ENCODE measurements around the gene MEMO1. TPM values are rescaled to one million over a fixed set of nuclear protein-coding genes. Genes with fewer than 3 reads are reported as not detected.
"Not testable (repeated sequence)": the region's sequence is repeated elsewhere in the genome, so short reads cannot be mapped to it uniquely, and the experiment has no call there.

MEMO1 gene
- total and polyA plus RNA-seq, 8 donors, result 3.5 to 33.8 (median 25.6) TPM

DNA sequence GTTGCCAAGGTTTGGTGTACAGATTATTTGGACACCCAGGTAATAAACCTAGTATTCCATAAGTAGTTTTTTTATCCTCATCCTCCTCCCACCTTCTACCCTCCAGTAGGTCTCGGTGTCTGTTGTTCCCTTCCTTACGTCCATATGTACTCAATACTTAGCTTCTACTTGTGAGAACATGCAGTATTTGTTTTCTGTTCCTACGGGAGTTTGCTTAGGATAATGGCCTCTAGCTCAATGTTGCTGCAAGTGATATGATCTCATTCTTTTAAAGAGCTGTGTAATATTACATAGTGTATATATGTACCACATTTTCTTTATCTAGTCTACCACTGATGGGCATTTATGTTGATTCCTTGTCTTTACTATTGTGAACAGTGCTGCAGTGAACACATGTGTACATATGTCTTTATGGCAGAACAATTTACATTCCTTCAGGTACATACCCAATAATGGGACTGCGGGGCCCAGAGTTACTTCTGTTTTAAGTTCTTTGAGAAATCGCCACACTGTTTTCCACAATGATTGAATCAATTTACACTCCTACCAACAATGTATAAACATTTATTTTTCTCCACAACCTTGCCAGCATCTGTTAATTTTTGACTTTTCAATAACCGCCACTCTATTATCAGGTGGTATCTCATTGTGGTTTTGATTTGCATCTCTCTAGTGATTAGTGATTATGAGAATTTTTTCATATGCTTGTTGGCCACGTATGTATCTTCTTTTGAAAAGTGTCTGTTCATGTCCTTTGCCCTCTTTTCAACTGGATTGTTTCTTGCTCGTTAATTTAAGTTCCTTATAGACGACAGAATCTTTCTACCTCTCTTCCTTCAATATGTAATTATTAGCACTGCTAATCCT lies 88.0 kb downstream of the MEMO1 start:
- DNase-seq, result peak in 1 of 2 donors; percentile 18
- H3K27ac ChIP-seq, result no peak overlapping the region
- intact Hi-C loops (cut with DNase I; ENCODE audit: low total_unique reads), result no loop called here
- no peaks in the 10 kb centered on the region for H3K27me3 ChIP-seq
- TF ChIP-seq POLR2AphosphoS5 (IDR thresholded peaks at IDR 0.05), result no peak
- no peak for TF ChIP-seq EP300 (IDR thresholded peaks at IDR 0.05)
- TF ChIP-seq CTCF (IDR thresholded peaks at IDR 0.05), result no peak
- no peak for TF ChIP-seq POLR2A (IDR thresholded peaks at IDR 0.05)
- WGBS, 5 donors, result 39 to 57% (median 51%) methylated on average over 9 of the region's 9 CpGs
- peaks cover 4 to 22% (median 17%) of the 10 kb centered on the region in 4 donors for H3K36me3 ChIP-seq
- no peak overlapping the region for H3K4me3 ChIP-seq
- no peaks in the 10 kb centered on the region for H3K4me1 ChIP-seq
- H3K9me3 ChIP-seq, result no peaks in the 10 kb centered on the region

DNA sequence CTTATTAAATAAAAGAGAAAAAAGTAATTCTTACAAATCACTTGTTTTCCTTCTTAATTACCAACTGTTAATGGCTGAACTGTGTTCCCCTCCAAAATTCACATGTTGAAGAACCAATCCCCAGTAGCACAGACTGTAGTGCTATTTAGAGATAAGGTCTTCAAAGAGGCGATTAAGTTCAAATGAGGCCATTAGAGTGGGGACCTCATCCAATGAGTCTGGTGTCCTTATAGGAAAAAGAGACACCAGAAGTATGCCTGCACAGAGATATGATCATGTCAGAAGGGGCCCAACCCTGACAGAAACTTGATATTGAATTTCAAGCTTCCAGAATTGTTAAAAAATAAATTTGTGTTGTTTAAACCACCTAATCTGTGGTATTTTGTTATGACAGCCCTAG lies 89.8 kb downstream of the MEMO1 start:
- Histone ChIP-seq H3K4me1 (no peaks in the 10 kb centered on the region), H3K4me3 (no peak overlapping the region), H3K36me3 (peaks cover 4 to 22% (median 17%) of the 10 kb centered on the region in 4 donors), H3K9me3 (no peaks in the 10 kb centered on the region), H3K27me3 (no peaks in the 10 kb centered on the region), H3K27ac (no peak overlapping the region)
- no peak for DNase-seq
- WGBS, 5 donors, result 94 to 100% (median 95%) methylated on average over 1 of the region's 1 CpG
- TF ChIP-seq EP300 (IDR thresholded peaks at IDR 0.05), result no peak
- TF ChIP-seq POLR2AphosphoS5 (IDR thresholded peaks at IDR 0.05), result no peak
- no peak for TF ChIP-seq CTCF (IDR thresholded peaks at IDR 0.05)
- no peak for TF ChIP-seq POLR2A (IDR thresholded peaks at IDR 0.05)
- intact Hi-C loops (cut with DNase I; ENCODE audit: low total_unique reads), result no loop called here

DNA sequence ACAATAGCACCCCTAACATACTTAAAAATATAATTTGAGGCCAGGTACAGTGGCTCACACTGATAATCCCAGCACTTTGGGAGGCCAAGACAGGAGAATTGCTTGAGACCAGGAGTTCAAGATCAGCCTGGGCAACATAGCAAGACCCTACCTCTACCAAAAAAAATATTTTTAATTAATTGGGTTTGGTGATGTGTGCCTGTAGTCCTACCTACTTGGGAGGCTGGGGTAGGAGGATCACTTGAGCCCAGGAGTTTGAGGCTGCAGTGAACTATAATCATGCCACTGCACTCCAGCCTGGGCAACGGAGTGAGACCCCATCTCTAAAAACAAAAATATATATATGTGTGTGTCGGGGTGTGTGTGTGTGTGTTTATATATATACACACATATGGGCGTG lies 91.3 kb downstream of the MEMO1 start:
- H3K27me3 ChIP-seq, result no peaks in the 10 kb centered on the region
- no peak overlapping the region for H3K27ac ChIP-seq
- peaks cover 4 to 26% (median 14%) of the 10 kb centered on the region in 4 donors for H3K36me3 ChIP-seq
- no peak for DNase-seq
- WGBS, 5 donors, result 76 to 100% (median 98%) methylated on average over 3 of the region's 3 CpGs
- intact Hi-C loops (cut with DNase I; ENCODE audit: low total_unique reads), result no loop called here
- H3K9me3 ChIP-seq, result no peaks in the 10 kb centered on the region
- no peaks in the 10 kb centered on the region for H3K4me1 ChIP-seq
- no peak overlapping the region for H3K4me3 ChIP-seq
- TF ChIP-seq POLR2A (IDR thresholded peaks at IDR 0.05), result no peak

- no peak for DNase-seq
- no peak for TF ChIP-seq CTCF (IDR thresholded peaks at IDR 0.05)
- no peak for TF ChIP-seq POLR2A (IDR thresholded peaks at IDR 0.05)
- TF ChIP-seq EP300 (IDR thresholded peaks at IDR 0.05), result no peak
- no peak for TF ChIP-seq POLR2AphosphoS5 (IDR thresholded peaks at IDR 0.05)
- no peaks in the 10 kb centered on the region for H3K27me3 ChIP-seq
- H3K4me1 ChIP-seq, result no peaks in the 10 kb centered on the region
- H3K36me3 ChIP-seq, result peaks cover 0 to 45% (median 18%) of the 10 kb centered on the region in 4 donors
- H3K27ac ChIP-seq, result no peak overlapping the region
- H3K4me3 ChIP-seq, result no peak overlapping the region
- intact Hi-C loops (cut with DNase I; ENCODE audit: low total_unique reads), result no loop called here
- H3K9me3 ChIP-seq, result no peaks in the 10 kb centered on the region
Observed at GRCh38 chr2:31909661-31910060, 101.1 kb downstream of the MEMO1 start.

DNA sequence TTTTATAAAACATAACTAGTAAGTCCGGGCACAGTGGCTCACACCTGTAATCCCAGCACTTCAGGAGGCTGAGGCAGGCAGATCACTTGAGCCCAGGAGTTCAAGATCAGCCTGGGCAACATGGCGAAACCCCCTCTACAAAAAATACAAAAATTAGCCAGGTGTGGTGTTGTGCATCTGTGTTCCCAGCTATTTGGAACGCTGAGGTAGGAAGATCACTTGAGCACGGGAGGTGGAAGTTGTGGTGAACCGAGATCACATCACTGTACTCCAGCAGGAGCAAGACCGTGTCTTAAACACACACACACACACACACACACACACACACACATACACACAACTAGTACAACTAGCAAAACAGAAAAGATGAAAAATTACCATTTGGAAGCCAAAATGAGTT lies 103.3 kb downstream of the MEMO1 start:
- intact Hi-C loops (cut with DNase I; ENCODE audit: low total_unique reads); H3K27me3 ChIP-seq: not testable (repeated sequence)
- 91 to 96% (median 96%) methylated on average over 6 of the region's 6 CpGs for WGBS, 5 donors

More for the DNA sequence above, 103.3 kb downstream of the MEMO1 start:
- H3K4me1 ChIP-seq, DNase-seq, H3K9me3 ChIP-seq, H3K4me3 ChIP-seq, H3K27ac ChIP-seq: not testable (repeated sequence)
- H3K36me3 ChIP-seq, result peaks cover 0 to 36% (median 20%) of the 10 kb centered on the region in 4 donors
